ENCODE results near the gene MEX3A.

DNA sequence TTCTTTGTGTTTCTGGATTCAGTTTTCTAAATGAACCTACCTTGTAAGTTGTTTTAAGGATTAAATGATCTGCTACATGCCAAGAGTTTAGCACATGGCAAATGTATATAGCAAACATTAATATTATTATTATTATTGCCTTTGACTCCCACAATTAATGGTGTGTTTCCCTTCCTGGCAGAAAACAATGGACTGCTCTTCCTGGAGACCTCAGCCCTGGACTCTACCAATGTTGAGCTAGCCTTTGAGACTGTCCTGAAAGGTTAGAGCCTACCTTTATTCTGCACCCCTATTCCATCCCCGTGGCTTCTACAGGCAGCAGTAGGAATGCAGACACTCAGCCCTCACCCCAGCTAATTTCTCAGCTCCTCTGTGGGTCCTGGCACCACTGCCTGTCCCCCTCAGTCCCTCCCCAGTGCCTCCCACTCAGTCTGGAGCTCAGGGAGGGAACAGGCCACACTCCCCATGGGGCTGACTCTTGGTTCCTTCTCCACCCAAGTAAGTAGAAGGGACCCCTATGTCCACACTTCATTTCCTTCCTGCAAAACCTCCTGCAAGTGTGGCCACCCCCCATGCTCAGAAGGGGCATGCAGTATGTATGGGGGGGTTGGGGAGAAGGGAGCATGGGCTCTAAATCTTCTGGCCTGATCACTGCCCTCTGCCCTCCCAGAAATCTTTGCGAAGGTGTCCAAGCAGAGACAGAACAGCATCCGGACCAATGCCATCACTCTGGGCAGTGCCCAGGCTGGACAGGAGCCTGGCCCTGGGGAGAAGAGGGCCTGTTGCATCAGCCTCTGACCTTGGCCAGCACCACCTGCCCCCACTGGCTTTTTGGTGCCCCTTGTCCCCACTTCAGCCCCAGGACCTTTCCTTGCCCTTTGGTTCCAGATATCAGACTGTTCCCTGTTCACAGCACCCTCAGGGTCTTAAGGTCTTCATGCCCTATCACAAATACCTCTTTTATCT is 12.5 kb downstream of the MEX3A start:
- no peak for TF ChIP-seq ZNF281 (CRISPR knock-in tag; IDR thresholded peaks at IDR 0.05)
- TF ChIP-seq CTCF (IDR thresholded peaks at IDR 0.05) = no peak
- TF ChIP-seq, protein P1, sequence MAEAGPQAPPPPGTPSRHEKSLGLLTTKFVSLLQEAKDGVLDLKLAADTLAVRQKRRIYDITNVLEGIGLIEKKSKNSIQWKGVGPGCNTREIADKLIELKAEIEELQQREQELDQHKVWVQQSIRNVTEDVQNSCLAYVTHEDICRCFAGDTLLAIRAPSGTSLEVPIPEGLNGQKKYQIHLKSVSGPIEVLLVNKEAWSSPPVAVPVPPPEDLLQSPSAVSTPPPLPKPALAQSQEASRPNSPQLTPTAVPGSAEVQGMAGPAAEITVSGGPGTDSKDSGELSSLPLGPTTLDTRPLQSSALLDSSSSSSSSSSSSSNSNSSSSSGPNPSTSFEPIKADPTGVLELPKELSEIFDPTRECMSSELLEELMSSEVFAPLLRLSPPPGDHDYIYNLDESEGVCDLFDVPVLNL (CRISPR knock-in tag; IDR thresholded peaks at IDR 0.05; ENCODE audit: borderline replicate concordance, low read depth) = no peak
- no peak for TF ChIP-seq ATF2 (CRISPR knock-in tag; IDR thresholded peaks at IDR 0.05; ENCODE audit: borderline replicate concordance, low read depth)

All from WTC11 (cell line).